ENCODE data around the gene FHIT. TPM values are rescaled to one million over a fixed set of nuclear protein-coding genes. Genes with fewer than 3 reads are reported as not detected.

The FHIT gene
- total and polyA plus RNA-seq, 7 donors: 0.98 to 10.4 (median 4.0) TPM

DNA sequence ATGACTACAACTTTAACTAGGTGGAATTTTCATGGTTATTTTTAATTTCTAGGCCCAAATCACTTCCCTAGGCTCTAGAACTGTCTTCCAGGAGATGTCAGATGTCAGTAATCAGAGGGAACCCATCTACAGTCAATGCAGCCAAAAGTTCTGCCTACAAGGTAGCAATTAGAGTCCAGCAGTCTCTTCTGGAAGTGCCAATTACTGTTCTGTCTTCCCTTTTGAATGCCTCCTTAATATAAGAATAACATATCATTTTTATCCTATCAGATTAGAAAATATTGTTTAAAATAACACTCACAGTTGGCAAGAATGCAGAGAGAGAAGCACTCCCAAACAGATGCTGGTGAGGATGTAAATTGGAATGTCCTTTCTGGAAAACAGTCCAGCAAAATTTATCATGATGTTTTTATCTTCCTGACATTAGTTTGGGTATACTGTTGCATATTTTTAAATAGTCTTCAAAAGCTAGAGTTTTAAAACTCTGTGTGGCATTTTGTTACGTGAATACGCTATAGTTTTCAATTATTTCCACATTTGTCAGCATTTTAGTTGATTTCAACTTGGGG, 543.7 kb downstream of the FHIT start:
- Histone ChIP-seq H3K27ac (no peak overlapping the region), H3K4me1 (no peaks in the 10 kb centered on the region), H3K9me3 (no peaks in the 10 kb centered on the region), H3K36me3 (ENCODE audit: insufficient read depth in 1 of 2, low read depth in 1 of 2) (no peaks in the 10 kb centered on the region), H3K4me3 (no peak overlapping the region), H3K27me3 (ENCODE audit: insufficient read depth in 3 of 3, low read length in 2 of 3) (no peaks in the 10 kb centered on the region)
- TF ChIP-seq, protein P1, sequence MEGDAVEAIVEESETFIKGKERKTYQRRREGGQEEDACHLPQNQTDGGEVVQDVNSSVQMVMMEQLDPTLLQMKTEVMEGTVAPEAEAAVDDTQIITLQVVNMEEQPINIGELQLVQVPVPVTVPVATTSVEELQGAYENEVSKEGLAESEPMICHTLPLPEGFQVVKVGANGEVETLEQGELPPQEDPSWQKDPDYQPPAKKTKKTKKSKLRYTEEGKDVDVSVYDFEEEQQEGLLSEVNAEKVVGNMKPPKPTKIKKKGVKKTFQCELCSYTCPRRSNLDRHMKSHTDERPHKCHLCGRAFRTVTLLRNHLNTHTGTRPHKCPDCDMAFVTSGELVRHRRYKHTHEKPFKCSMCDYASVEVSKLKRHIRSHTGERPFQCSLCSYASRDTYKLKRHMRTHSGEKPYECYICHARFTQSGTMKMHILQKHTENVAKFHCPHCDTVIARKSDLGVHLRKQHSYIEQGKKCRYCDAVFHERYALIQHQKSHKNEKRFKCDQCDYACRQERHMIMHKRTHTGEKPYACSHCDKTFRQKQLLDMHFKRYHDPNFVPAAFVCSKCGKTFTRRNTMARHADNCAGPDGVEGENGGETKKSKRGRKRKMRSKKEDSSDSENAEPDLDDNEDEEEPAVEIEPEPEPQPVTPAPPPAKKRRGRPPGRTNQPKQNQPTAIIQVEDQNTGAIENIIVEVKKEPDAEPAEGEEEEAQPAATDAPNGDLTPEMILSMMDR (IDR thresholded peaks at IDR 0.05): no peak
- no peak for ATAC-seq
- DNase-seq: no peak
- intact Hi-C loops (cut with DNase I): no loop called here
- WGBS, 3 donors: 82 to 90% (median 88%) methylated on average over 2 of the region's 2 CpGs

DNA sequence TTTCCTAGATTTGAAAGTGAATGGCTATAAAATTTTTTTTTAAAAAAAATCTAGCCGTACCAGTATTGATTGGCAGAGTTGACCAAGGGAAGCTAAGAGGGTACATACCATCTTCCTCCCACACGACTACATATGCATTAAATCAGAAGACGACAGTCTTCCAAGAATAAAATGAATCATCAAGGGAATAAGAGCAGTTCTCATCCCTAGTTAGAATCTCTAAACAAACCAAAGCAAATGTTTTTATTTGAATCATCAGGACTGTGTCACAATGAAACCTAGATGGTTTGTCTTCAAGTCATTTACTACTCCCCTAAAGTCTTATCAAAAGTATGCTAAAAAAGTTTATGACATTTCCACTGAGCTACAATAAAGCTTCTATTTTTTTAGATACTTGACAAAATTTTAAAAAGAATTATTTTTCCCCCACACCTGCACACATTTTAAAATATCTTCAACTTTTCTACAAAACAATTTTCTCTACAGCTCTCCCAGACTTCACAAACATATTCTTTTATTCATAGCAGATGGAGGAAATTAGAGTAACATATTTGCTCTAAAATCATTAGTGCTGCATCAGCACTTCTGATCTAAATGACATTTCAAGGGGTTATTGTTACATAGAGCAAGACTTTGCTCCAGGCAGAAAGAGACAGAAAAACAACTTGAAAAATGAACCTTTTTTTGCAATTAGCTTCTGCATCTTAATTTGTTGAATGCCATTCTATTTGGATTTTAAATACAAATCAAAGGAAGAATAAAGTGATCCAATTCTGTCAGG, 547.1 kb downstream of the FHIT start:
- Histone ChIP-seq H3K27ac (no peak overlapping the region), H3K9me3 (no peaks in the 10 kb centered on the region), H3K27me3 (ENCODE audit: insufficient read depth in 3 of 3, low read length in 2 of 3) (no peaks in the 10 kb centered on the region), H3K4me1 (no peaks in the 10 kb centered on the region), H3K36me3 (ENCODE audit: insufficient read depth in 1 of 2, low read depth in 1 of 2) (no peaks in the 10 kb centered on the region), H3K4me3 (no peak overlapping the region)
- TF ChIP-seq, protein P1 (IDR thresholded peaks at IDR 0.05): no peak
- no peak for ATAC-seq
- 77 to 87% (median 80%) methylated on average over 3 of the region's 3 CpGs for WGBS, 3 donors
- DNase-seq: no peak
- intact Hi-C loops (cut with DNase I): no loop called here

DNA sequence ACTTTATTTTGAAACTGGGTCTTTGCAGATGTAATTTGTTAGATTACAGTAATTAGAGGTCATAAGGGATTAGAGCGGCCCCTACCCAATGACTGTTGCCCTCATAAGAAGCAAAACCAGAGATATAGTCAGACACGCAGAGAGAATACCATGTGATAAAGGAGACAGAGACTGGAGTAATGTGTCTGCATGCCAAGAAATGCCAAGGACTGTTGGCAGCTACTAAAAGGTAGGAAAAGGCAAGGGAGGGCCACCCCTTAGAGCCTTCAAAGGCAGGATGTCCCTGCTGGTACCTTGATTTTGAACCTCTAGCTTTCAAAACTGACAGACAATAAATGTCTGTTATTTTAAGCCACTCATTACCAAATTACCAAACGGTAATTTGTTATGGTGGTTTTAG, 548.2 kb downstream of the FHIT start:
- TF ChIP-seq, protein P1 (IDR thresholded peaks at IDR 0.05): no peak
- Histone ChIP-seq H3K4me3 (no peak overlapping the region), H3K4me1 (no peaks in the 10 kb centered on the region), H3K27ac (no peak overlapping the region), H3K9me3 (no peaks in the 10 kb centered on the region), H3K36me3 (ENCODE audit: insufficient read depth in 1 of 2, low read depth in 1 of 2) (no peaks in the 10 kb centered on the region), H3K27me3 (ENCODE audit: insufficient read depth in 3 of 3, low read length in 2 of 3) (no peaks in the 10 kb centered on the region)
- 67 to 85% (median 73%) methylated on average over 3 of the region's 3 CpGs for WGBS, 3 donors
- ATAC-seq: no peak
- intact Hi-C loops (cut with DNase I): no loop called here
- no peak for DNase-seq

DNA sequence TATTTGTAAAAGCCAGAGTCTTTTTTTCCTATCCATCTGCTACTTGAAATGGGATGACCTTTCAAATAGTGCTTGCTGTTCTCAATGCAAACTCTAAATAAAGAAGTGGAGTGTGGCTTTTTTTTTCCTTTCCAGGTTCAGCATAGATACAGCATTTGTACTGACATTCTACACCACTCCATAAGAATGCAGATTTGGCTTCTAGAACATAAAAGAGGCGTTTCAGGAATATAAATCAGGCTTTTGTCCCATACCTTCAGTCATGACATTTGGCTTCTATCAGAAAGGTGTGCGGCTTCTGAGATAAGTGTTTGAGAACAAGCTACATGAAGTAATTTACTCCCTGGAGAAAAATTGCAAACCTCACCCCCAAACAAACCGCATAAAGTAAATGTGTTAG, 553.1 kb downstream of the FHIT start:
- no peaks in the 10 kb centered on the region for H3K36me3 ChIP-seq (ENCODE audit: insufficient read depth in 1 of 2, low read depth in 1 of 2)
- no peak for ATAC-seq
- no peaks in the 10 kb centered on the region for H3K9me3 ChIP-seq
- no peak overlapping the region for H3K27ac ChIP-seq
- no peak overlapping the region for H3K4me3 ChIP-seq
- no peak for DNase-seq
- H3K27me3 ChIP-seq (ENCODE audit: insufficient read depth in 3 of 3, low read length in 2 of 3): no peaks in the 10 kb centered on the region
- 62 to 69% (median 66%) methylated on average over 3 of the region's 3 CpGs for WGBS, 3 donors
- TF ChIP-seq, protein P1 (IDR thresholded peaks at IDR 0.05): no peak
- no peaks in the 10 kb centered on the region for H3K4me1 ChIP-seq
- intact Hi-C loops (cut with DNase I): no loop called here

Measured in psoas muscle (tissue), 8 donors.